HUES64 (cell line): ENCODE measurements around the gene ZNF613.
A peak's percentile ranks its signal among the peaks of the same experiment; 100 is the strongest.
"Not testable (repeated sequence)": the region's sequence is repeated elsewhere in the genome, so short reads cannot be mapped to it uniquely, and the experiment has no call there.

Experiments
- H3K27ac ChIP-seq: 2 replicates; pipeline ENCODE4 v1.7.0; 2013; ENCODE audit warnings: low read depth, low read length, inconsistent platforms
- H3K27me3 ChIP-seq: 2 replicates; pipeline ENCODE4 v1.6.1; 2013; ENCODE audit warnings: mild to moderate bottlenecking, low read length; ENCODE audit not compliant: insufficient read depth
- H3K36me3 ChIP-seq: 2 replicates; pipeline ENCODE4 v1.6.1; 2013; ENCODE audit warnings: mild to moderate bottlenecking, low read length; ENCODE audit not compliant: insufficient read depth
- H3K4me1 ChIP-seq: 2 replicates; pipeline ENCODE4 v1.6.1; 2013; ENCODE audit warnings: mild to moderate bottlenecking, low read length, moderate library complexity; ENCODE audit not compliant: insufficient read depth
- H3K4me3 ChIP-seq: 2 replicates; pipeline ENCODE4 v1.5.1; 2013; ENCODE audit warnings: mild to moderate bottlenecking, low read length, moderate library complexity
- H3K9ac ChIP-seq: 2 replicates; pipeline ENCODE4 v1.6.1; 2013; ENCODE audit warnings: mild to moderate bottlenecking, low read depth, low read length
- H3K9me3 ChIP-seq: 2 replicates; pipeline ENCODE4 v1.6.1; 2013; ENCODE audit warnings: low read depth, low read length; ENCODE audit not compliant: insufficient read depth
- whole genome bisulfite sequencing: fragments of 150-250, 120-280 bp; methylation state at CpG from one replicate; pipeline ENCODE4 v1.1.7; 2013; ENCODE audit warnings: missing lambda C conversion rate; 5-methylcytosine and 5-hydroxymethylcytosine counted together

Gene ZNF613

DNA sequence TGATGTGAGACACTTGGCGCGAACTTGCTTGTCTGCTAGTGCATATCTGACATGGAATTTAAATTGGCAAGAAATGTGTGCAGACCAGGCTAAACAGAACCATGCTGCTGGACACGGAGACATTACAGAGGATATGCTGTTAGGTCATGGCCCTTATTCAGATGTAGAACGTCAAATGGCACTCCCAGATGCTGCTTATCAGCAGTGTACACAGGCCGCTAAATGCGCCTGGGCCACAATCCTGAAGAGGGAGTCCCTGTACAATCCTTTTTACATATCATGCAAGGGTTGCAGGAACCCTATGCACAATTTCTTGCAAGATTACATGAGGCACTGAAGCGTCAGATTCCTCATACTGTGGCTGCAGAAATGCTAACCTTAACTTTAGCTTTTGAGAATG lies 50.1 kb downstream of the ZNF613 start:
- no peak overlapping the region for H3K4me3 ChIP-seq
- WGBS = 94% methylated on average over 7 of the region's 7 CpGs
- no peaks in the 10 kb centered on the region for H3K4me1 ChIP-seq
- no peak overlapping the region for H3K27ac ChIP-seq
- H3K27me3 ChIP-seq = no peaks in the 10 kb centered on the region
- H3K36me3 ChIP-seq = peaks cover 36% of the 10 kb centered on the region
- no peak overlapping the region for H3K9ac ChIP-seq
- H3K9me3 ChIP-seq = peaks cover 58% of the 10 kb centered on the region

DNA sequence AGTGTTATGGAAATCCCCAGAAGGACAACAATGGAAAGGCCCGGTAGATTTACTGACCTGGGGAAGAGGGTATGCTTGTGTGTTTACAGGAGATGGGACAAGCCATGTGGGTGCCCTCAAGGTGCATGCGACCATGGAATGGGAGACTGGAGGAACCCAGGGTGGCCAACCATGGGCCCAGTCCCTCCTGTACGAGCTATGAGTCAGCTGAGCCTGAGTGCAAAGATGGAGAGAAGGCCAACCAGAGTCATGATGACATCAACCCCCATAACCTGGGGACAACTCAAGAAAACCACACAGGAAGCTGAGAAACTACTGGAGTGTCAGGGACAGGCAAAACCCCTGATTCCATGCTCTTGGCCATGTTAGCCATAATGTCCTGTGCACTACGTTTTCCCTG lies 51.6 kb downstream of the ZNF613 start:
- peaks cover 46% of the 10 kb centered on the region for H3K9me3 ChIP-seq
- H3K27me3 ChIP-seq = no peaks in the 10 kb centered on the region
- H3K27ac ChIP-seq = no peak overlapping the region
- H3K4me3 ChIP-seq = no peak overlapping the region
- WGBS = 91% methylated on average over 4 of the region's 4 CpGs
- no peaks in the 10 kb centered on the region for H3K4me1 ChIP-seq
- peaks cover 20% of the 10 kb centered on the region for H3K36me3 ChIP-seq
- H3K9ac ChIP-seq = no peak overlapping the region

DNA sequence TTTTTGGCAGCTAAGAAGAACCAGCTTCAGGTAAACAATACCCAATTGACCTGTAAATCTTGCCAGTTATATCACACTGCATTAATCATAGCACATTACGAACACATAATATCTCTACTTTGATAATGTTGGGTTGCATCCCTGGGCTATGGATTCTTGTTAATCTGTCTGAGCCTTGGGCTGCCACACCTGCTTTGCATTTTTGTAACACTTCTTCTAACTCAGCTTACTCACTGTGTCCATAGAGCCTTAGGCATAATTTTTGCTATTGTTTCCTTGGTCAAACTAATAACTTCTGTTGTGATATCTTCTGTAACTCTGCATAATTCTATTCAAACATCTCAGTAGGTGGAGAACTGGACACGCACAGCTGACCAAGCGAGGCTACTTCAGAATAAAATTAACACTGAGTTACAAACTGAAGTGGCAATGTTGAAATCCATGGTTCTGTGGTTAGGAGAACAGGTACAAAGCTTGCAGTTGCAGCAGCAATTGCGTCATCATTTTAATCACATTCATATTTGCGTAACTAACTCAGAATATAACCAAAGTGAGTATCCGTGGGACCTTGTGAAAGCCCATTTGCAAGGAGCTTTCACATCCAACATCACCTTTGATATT lies 53.0 kb downstream of the ZNF613 start:
- Histone ChIP-seq H3K36me3 (peaks cover 8% of the 10 kb centered on the region), H3K9me3 (peaks cover 41% of the 10 kb centered on the region; the same call in 1 of the 2 replicates), H3K4me1 (no peaks in the 10 kb centered on the region), H3K27me3 (no peaks in the 10 kb centered on the region), H3K9ac (no peak overlapping the region), H3K27ac (no peak overlapping the region), H3K4me3 (no peak overlapping the region)
- WGBS = 95% methylated on average over 6 of the region's 6 CpGs

DNA sequence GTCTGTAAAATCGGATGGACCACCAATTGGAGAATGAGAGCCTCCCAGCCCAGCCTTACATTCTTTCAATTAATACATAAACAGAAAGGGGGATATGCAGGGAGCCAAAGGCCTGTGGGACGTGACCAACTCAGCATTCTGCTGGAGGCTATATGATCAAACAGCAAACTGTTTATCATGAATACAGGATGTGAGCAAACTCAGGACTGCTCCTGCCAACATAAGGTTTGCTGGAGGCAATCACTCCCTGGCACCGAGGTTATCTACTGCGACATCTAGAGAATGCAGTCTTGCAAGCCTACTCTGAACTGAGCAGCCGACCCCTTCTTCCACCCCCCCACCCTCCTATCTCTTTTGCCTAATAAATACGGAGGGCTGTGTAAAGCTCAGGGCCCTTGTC lies 53.7 kb downstream of the ZNF613 start:
- not testable (repeated sequence) for H3K4me3 ChIP-seq, H3K4me1 ChIP-seq, H3K36me3 ChIP-seq, H3K9ac ChIP-seq, H3K27ac ChIP-seq, H3K27me3 ChIP-seq
- WGBS = 94% methylated on average over 5 of the region's 6 CpGs
- peaks cover 40% of the 10 kb centered on the region; the same call in 1 of the 2 replicates for H3K9me3 ChIP-seq

DNA sequence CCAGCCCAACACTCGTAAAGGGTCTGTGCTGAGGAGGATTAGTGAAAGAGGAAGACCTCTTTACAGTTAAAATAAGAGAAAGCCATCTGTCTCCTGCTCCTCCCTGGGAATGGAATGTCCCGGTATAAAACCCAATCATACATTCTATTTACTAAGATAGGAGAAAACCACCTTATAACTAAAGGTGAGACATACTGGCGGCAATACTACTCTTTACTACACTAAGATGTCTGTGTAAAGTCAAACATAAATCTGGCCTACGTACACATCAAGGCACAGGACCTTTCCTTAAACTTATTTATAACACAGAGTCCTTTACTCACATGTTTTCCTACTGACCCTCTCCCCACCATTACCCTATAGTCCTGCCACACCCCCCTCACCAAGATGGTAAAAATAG lies 56.1 kb downstream of the ZNF613 start:
- Histone ChIP-seq H3K36me3 (peaks cover 8% of the 10 kb centered on the region), H3K27ac (no peak overlapping the region), H3K4me1 (no peaks in the 10 kb centered on the region), H3K9ac (no peak overlapping the region), H3K9me3 (peaks cover 45% of the 10 kb centered on the region), H3K27me3 (no peaks in the 10 kb centered on the region), H3K4me3 (no peak overlapping the region)
- 91% methylated on average over 2 of the region's 4 CpGs for WGBS

DNA sequence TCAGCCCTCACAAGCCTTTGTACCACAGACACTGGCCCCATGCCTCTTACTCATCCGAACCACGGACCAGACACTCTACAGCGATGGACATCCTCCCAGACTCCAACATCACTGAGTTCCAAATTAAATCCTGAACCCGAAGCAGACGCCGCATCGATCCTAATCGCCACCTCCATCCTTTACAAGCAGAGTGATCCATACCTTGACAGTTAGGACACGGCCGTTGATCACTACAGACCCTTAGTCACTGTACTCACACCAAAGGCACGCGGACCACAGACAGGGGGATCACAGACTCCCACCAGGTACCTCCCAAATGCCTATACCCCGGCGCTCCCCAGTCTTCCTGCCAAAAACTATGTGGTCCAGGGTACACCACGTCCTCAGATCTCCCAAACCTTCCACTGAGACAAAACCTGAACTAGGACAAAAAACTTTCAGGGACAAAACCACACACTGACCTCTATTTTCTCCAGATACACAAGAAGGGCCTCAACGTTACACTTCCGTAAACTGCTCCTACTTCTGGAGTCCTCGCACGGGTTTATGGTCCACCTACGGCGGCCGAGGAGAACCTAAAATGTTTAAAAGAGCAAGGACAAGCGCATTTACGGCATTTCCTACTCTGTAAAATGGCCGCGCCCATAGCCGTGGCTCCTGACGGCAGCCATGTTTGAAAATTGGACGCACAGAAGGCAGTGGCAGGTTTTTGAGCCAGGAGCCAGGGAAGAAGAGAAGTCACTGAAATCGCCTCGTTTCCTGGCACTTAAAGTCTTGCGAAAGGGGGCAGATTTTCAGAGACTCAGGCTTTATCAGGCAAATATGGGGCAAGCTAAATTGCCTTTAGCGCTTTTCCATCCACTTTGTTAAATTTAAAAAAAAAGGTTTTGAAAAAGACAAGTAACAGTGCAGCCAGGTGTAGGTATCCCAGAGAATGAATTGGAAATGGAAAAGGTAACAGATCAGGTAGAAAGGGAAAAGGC lies 59.3 kb downstream of the ZNF613 start, which contains the start of gene ZNF350:
Gene ZNF350 (minus strand): TSS at position 532 of the 983 bp plus-strand sequence. CDS start 12,480 bp downstream, outside the sequence.
- no peaks in the 10 kb centered on the region for H3K27me3 ChIP-seq
- H3K4me1 ChIP-seq = no peaks in the 10 kb centered on the region
- peaks cover 7% of the 10 kb centered on the region; the same call in 1 of the 2 replicates for H3K36me3 ChIP-seq
- peak within 1 kb of the TSS; percentile 47; the same call in 1 of the 2 replicates for H3K27ac ChIP-seq
- H3K4me3 ChIP-seq = peak within 1 kb of the TSS; percentile 94
- H3K9me3 ChIP-seq = peaks cover 33% of the 10 kb centered on the region
- 11% methylated on average over 33 of the region's 33 CpGs for WGBS
- H3K9ac ChIP-seq = peak within 1 kb of the TSS; percentile 89

DNA sequence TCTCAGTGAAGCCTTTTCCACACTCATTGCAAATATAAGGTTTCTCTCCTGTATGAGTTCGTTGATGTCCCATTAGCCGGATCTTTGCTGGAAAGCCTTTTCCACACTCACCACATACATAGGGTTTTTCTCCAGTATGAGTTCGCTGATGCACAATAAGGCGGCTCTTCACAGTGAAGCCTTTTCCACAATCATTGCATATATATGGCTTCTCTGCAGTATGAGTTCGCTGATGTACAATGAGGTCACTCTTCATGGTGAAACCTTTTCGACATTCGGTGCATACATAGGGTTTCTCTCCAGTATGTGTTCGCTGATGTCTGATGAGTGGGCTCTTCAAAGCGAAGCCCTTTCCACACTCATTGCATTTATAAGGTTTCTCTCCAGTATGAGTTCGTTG lies 66.2 kb downstream of the ZNF613 start:
- no peak overlapping the region for H3K27ac ChIP-seq
- H3K9me3 ChIP-seq = peaks cover 76% of the 10 kb centered on the region
- H3K4me3 ChIP-seq = no peak overlapping the region
- no peak overlapping the region for H3K9ac ChIP-seq
- no peaks in the 10 kb centered on the region for H3K4me1 ChIP-seq
- H3K36me3 ChIP-seq = peaks cover 73% of the 10 kb centered on the region
- no peaks in the 10 kb centered on the region for H3K27me3 ChIP-seq
- 98% methylated on average over 10 of the region's 10 CpGs for WGBS

DNA sequence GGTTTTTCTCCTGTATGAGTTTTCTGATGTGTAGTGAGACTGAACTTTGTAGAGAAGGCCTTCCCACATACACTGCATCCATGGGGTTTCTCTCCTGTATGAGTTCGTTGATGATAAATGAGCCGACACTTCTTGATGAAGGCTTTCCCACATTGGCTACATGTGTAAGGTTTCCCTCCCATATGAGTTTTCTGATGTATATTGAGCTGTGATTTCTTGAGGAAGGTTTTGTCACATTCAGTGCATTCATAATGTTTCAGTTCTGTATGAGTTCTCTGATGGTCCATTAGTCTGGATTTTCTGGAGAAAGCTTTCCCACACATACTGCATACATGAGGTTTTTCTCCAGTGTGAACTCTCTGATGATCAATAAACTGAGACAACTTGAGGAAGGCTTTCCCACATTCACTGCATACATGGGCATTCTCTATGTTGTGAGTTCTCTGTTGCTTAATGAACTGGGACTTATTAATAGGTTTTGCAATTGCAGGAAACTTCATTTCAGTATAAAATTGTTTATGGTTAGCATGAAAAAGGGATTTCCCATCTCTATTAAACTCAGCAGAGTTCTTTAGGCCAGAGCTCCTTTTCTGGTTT lies 66.9 kb downstream of the ZNF613 start:
- H3K27ac ChIP-seq = no peak overlapping the region
- no peaks in the 10 kb centered on the region for H3K4me1 ChIP-seq
- 100% methylated on average over 2 of the region's 2 CpGs for WGBS
- H3K36me3 ChIP-seq = peaks cover 81% of the 10 kb centered on the region
- no peak overlapping the region for H3K4me3 ChIP-seq
- peaks cover 79% of the 10 kb centered on the region for H3K9me3 ChIP-seq
- H3K9ac ChIP-seq = no peak overlapping the region
- H3K27me3 ChIP-seq = no peaks in the 10 kb centered on the region
